HepG2 (cell line): ENCODE measurements around the gene ZDHHC7. TPM values are rescaled to one million over a fixed set of nuclear protein-coding genes. Genes with fewer than 3 reads are reported as not detected.

Experiments used
- ATAC-seq: fragments of 200-7000 bp; cut with Tn5 transposase; 3 replicates; pipeline ENCODE4 v1.9.1; 2020; ENCODE audit warnings: mild to moderate bottlenecking, moderate library complexity
- BruUV-seq: library from RNA; stranded (reverse); fragments of 400-500 nt; replicated peaks from 2 replicates; lab custom pipeline; 2021; lab: Mats Ljungman, UMichigan
- CTCF ChIA-PET: fragments of 300-600 bp; formaldehyde crosslinking; extraction: SDS; loops from one replicate; lab custom pipeline; 2021; ENCODE audit warnings: low total read pairs, inconsistent platforms, low intra/inter-chr PET ratio; lab: Yijun Ruan, JAX
- POLR2A ChIA-PET: fragments of 350-600 bp; sonication (Branson Sonifier 250); formaldehyde crosslinking; loops from one replicate; lab custom pipeline; 2020; ENCODE audit warnings: antibody characterized with exemption, inconsistent platforms; lab: Yijun Ruan, JAX
- DNase-seq: peaks from one replicate; pipeline ENCODE4 v3.0.0-alpha.2; 2015; ENCODE audit warnings: low spot score
- FAIRE-seq: peaks from 3 replicates; lab custom pipeline; 2011; peaks lifted over from hg19 to GRCh38; lab: Jason Lieb, UNC
- H2AFZ ChIP-seq: one replicate; pipeline ENCODE4 v1.6.1; 2011; ENCODE audit warnings: low read length, inconsistent platforms
- H3K27ac ChIP-seq: fragments of 300-600 bp; 3 replicates; pipeline ENCODE4 v1.8.0; 2011; ENCODE audit warnings: mixed run types, mild to moderate bottlenecking, mixed read lengths, low read length, inconsistent platforms; ENCODE audit not compliant: insufficient read depth; ENCODE audit errors: extremely low read length
- H3K27me3 ChIP-seq, 2 experiments: fragments of 200-600 bp in 1 of 2; 2 replicates in 1 of 2; 3 replicates in 1 of 2; pipeline versions ENCODE4 v1.6.0 to v1.8.0; 2011; ENCODE audit warnings: low read length in 2 of 2, mild to moderate bottlenecking in 2 of 2, moderate library complexity in 2 of 2, inconsistent platforms in 1 of 2; ENCODE audit not compliant: insufficient read depth in 2 of 2, control insufficient read depth in 1 of 2
- H3K36me3 ChIP-seq, 2 experiments: fragments of 200-600 bp in 1 of 2; replicated peaks in 1 of 2; 2 replicates in 1 of 2; 3 replicates in 1 of 2; pipeline versions ENCODE4 v1.5.1 to v1.8.0; 2011; ENCODE audit warnings: low read length in 2 of 2, inconsistent platforms in 1 of 2; ENCODE audit not compliant: insufficient read depth in 2 of 2, control insufficient read depth in 1 of 2
- H3K4me1 ChIP-seq: 2 replicates; pipeline ENCODE4 v1.5.1; 2012; ENCODE audit warnings: low read length, inconsistent platforms; ENCODE audit not compliant: insufficient read depth
- H3K4me2 ChIP-seq: 2 replicates; pipeline ENCODE4 v1.6.0; 2011; ENCODE audit warnings: low read depth, low read length, inconsistent platforms
- H3K4me3 ChIP-seq, 3 experiments: fragments of 200-600 bp in 1 of 3; sonication (generic), shearing (Covaris generic) in 1 of 3; replicated peaks in 1 of 3; 2 replicates each; pipeline ENCODE4 v1.5.1; 2011 to 2016; ENCODE audit warnings: low read length in 3 of 3, inconsistent platforms in 2 of 3, low read depth in 2 of 3, mild to moderate bottlenecking in 2 of 3, control low read depth in 1 of 3, mixed read lengths in 1 of 3; ENCODE audit not compliant: insufficient read depth in 1 of 3
- H3K79me2 ChIP-seq: one replicate; pipeline ENCODE4 v1.6.1; 2011; ENCODE audit warnings: low read length, inconsistent platforms; ENCODE audit not compliant: insufficient read depth
- H3K9ac ChIP-seq: 2 replicates; pipeline ENCODE4 v1.6.0; 2011; ENCODE audit warnings: mild to moderate bottlenecking, low read depth, low read length, inconsistent platforms; ENCODE audit not compliant: insufficient read depth
- H3K9me3 ChIP-seq: 2 replicates; pipeline ENCODE4 v1.5.1; 2012; ENCODE audit warnings: mild to moderate bottlenecking, low read length
- H4K20me1 ChIP-seq: 2 replicates; pipeline ENCODE4 v1.6.0; 2011; ENCODE audit warnings: inconsistent platforms, mild to moderate bottlenecking, low read length, moderate library complexity; ENCODE audit not compliant: insufficient read depth
- ARHGAP35 ChIP-seq: sonication (generic); formaldehyde crosslinking; IDR thresholded peaks from 2 replicates; pipeline ENCODE4 v1.9.0; 2022; ENCODE audit warnings: mild to moderate bottlenecking, inconsistent platforms, moderate library complexity, missing genetic modification reagents, borderline replicate concordance
- GTF2F1 ChIP-seq: fragments of 150-350 bp; IDR thresholded peaks from 2 replicates; pipeline ENCODE4 v1.6.1; 2014; ENCODE audit warnings: low read length
- GZF1 ChIP-seq: sonication (generic); formaldehyde crosslinking; IDR thresholded peaks from 2 replicates; pipeline ENCODE4 v1.5.1; 2020; ENCODE audit warnings: mild to moderate bottlenecking, missing genetic modification reagents
- MXD1 ChIP-seq: sonication (generic); formaldehyde crosslinking; IDR thresholded peaks from 2 replicates; pipeline ENCODE4 v1.4.0; 2020; ENCODE audit warnings: mild to moderate bottlenecking, missing genetic modification reagents
- RBFOX2 ChIP-seq: fragments of 200-400 bp; formaldehyde crosslinking; IDR thresholded peaks from 2 replicates; pipeline ENCODE4 v1.6.1; 2017; ENCODE audit warnings: low read depth, mild to moderate bottlenecking, low read length
- SMYD3 ChIP-seq: sonication (generic); formaldehyde crosslinking; IDR thresholded peaks from 2 replicates; pipeline ENCODE4 v1.8.1; 2023; ENCODE audit warnings: mild to moderate bottlenecking, missing genetic modification reagents
- ZNF580 ChIP-seq: IDR thresholded peaks from 2 replicates; pipeline ENCODE4 v1.6.1; 2016; ENCODE audit warnings: low read depth, borderline replicate concordance
- ZXDC ChIP-seq: sonication (generic); formaldehyde crosslinking; IDR thresholded peaks from 2 replicates; pipeline ENCODE4 v1.5.0; 2020; ENCODE audit warnings: mild to moderate bottlenecking, missing genetic modification reagents
- WGBS: methylation state at CpG from one replicate; pipeline ENCODE4 v1.1.6; 2017; ENCODE audit warnings: low lambda C conversion rate; 5-methylcytosine and 5-hydroxymethylcytosine counted together
- in situ Hi-C: cut with HindIII; loops from 2 replicates; pipeline ENCODE4 v1.10.0; 2017; ENCODE audit warnings: low pct_unique_long_range_greater_than_20kb; ENCODE audit not compliant: extremely low pct_ligation_motif_present
- intact Hi-C: fragments of 100-400 bp; cut with micrococcal nuclease; formaldehyde crosslinking; loops from one replicate; pipeline ENCODE4 v1.10.0; 2022; ENCODE audit not compliant: unreplicated experiment
- polyA plus RNA-seq, 8 experiments: library from polyadenylated mRNA; depleted of rRNA in 3 of 8; stranded (reverse) in 7 of 8; unstranded in 1 of 8; fragments of >200 nt; fragmentation: Illumina TruSeq in 4 of 8; extraction: Trizol in 4 of 8; gene quantifications; 2 replicates each; pipeline versions ENCODE4 v1.2.1 to v1.2.3, GENCODE V29; 2011 to 2016; ENCODE audit warnings: low read depth in 4 of 8, missing spikeins in 1 of 8, mixed read lengths in 1 of 8; ENCODE audit not compliant: insufficient read depth in 1 of 8
- total RNA-seq, 5 experiments: library from RNA; depleted of rRNA; stranded (reverse); fragments of >200 nt; fragmentation: Illumina TruSeq; extraction: Trizol; gene quantifications; 2 replicates each; pipeline ENCODE4 v1.2.3, GENCODE V29; 2016; ENCODE audit warnings: low read depth in 1 of 5

ZDHHC7 gene
- total and polyA plus RNA-seq, 2 of the 13 experiments (the other 11 are each of a cell fraction or from before 2014, with no cell fraction given) = 46.8 to 67.6 TPM

GRCh38 chr16:84932681-84933080 is 78.7 kb downstream of the ZDHHC7 start:
- H3K27ac ChIP-seq = no peak overlapping the region
- DNase-seq = no peak
- no peak overlapping the region for H3K9ac ChIP-seq
- no peaks in the 10 kb centered on the region for H4K20me1 ChIP-seq
- ChIA-PET POLR2A (no interaction called here), CTCF (no interaction called here)
- no peak for FAIRE-seq
- BruUV-seq = no TSS peak
- no peak for ATAC-seq
- 21% methylated on average over 3 of the region's 5 CpGs for WGBS
- H3K36me3 ChIP-seq = no peaks in the 10 kb centered on the region
- TF ChIP-seq ZXDC (CRISPR knock-in tag) (no peak), ZNF580 (no peak), GTF2F1 (no peak), RBFOX2 (no peak), MXD1 (CRISPR knock-in tag) (0 out of 2 replicates have a peak, but pooled peaks have one; percentile 27), GZF1 (no peak), SMYD3 (no peak), ARHGAP35 (no peak)
- no peaks in the 10 kb centered on the region for H3K79me2 ChIP-seq
- no peak overlapping the region for H3K4me3 ChIP-seq
- H3K27me3 ChIP-seq = peaks cover 9 to 51% of the 10 kb centered on the region in 2 experiments; a peak in 4 of 5 replicates
- H3K9me3 ChIP-seq = no peaks in the 10 kb centered on the region
- peaks cover 26% of the 10 kb centered on the region for H3K4me1 ChIP-seq
- no peak overlapping the region for H3K4me2 ChIP-seq
- intact Hi-C loops (no loop called here), in situ Hi-C loops (no loop called here)
- H2AFZ ChIP-seq = no peak overlapping the region
